ENCODE measurements around the gene CUBN. TPM values are rescaled to one million over a fixed set of nuclear protein-coding genes. Genes with fewer than 3 reads are reported as not detected.

Gene CUBN
- total RNA-seq, 4 donors from 2014 or later = 0.27 to 3.6 (median 0.96) TPM

- ATAC-seq (no peak), DNase-seq (no peak)
- H3K4me3 ChIP-seq = no peak overlapping the region
- H3K27me3 ChIP-seq = no peaks in the 10 kb centered on the region
- no peak overlapping the region for H3K27ac ChIP-seq
- H3K36me3 ChIP-seq = no peaks in the 10 kb centered on the region
- no peaks in the 10 kb centered on the region for H3K9me3 ChIP-seq
- no peaks in the 10 kb centered on the region for H3K4me1 ChIP-seq
- intact Hi-C loops (cut with DNase I; ENCODE audit: low total_unique reads) (no loop called here), in situ Hi-C loops (cut with MboI; ENCODE audit: low sequenced_read_pairs in 4 of 4) (no loop called here)
- no peak for TF ChIP-seq CTCF (IDR thresholded peaks at IDR 0.05 in 4 of 5, conservative IDR thresholded peaks at IDR 0.05 in 1 of 5)
- TF ChIP-seq POLR2A (IDR thresholded peaks at IDR 0.05) = no peak
Measured at GRCh38 chr10:17153321-17153720, 23.7 kb upstream of the CUBN start.

- TF ChIP-seq CTCF (IDR thresholded peaks at IDR 0.05 in 4 of 5, conservative IDR thresholded peaks at IDR 0.05 in 1 of 5) = no peak
- TF ChIP-seq POLR2A (IDR thresholded peaks at IDR 0.05) = no peak
- H3K27me3 ChIP-seq = no peaks in the 10 kb centered on the region
- intact Hi-C loops (cut with DNase I; ENCODE audit: low total_unique reads) = no loop called here
- H3K36me3 ChIP-seq = no peaks in the 10 kb centered on the region
- DNase-seq (no peak), ATAC-seq (no peak)
- in situ Hi-C loops (cut with MboI; ENCODE audit: low sequenced_read_pairs in 4 of 4) = no loop called here
- H3K9me3 ChIP-seq = no peaks in the 10 kb centered on the region
- no peak overlapping the region for H3K27ac ChIP-seq
- no peak overlapping the region for H3K4me3 ChIP-seq
- H3K4me1 ChIP-seq = no peaks in the 10 kb centered on the region
Measured at GRCh38 chr10:17151716-17152115, 22.1 kb upstream of the CUBN start.

GRCh38 chr10:17147884-17148489 lies 18.4 kb upstream of the CUBN start:
- H3K36me3 ChIP-seq = no peaks in the 10 kb centered on the region
- ATAC-seq (no peak), DNase-seq (no peak)
- intact Hi-C loops (cut with DNase I; ENCODE audit: low total_unique reads) (no loop called here), in situ Hi-C loops (cut with MboI; ENCODE audit: low sequenced_read_pairs in 4 of 4) (no loop called here)
- no peaks in the 10 kb centered on the region for H3K27me3 ChIP-seq
- H3K27ac ChIP-seq = no peak overlapping the region
- TF ChIP-seq POLR2A (IDR thresholded peaks at IDR 0.05) (no peak), CTCF (IDR thresholded peaks at IDR 0.05 in 4 of 5, conservative IDR thresholded peaks at IDR 0.05 in 1 of 5) (no peak)
- H3K9me3 ChIP-seq = no peaks in the 10 kb centered on the region
- H3K4me1 ChIP-seq = no peaks in the 10 kb centered on the region
- H3K4me3 ChIP-seq = no peak overlapping the region

GRCh38 chr10:17146892-17147291 lies 17.3 kb upstream of the CUBN start:
- intact Hi-C loops (cut with DNase I; ENCODE audit: low total_unique reads) (no loop called here), in situ Hi-C loops (cut with MboI; ENCODE audit: low sequenced_read_pairs in 4 of 4) (no loop called here)
- Histone ChIP-seq H3K36me3 (no peaks in the 10 kb centered on the region), H3K4me1 (no peaks in the 10 kb centered on the region), H3K27ac (no peak overlapping the region), H3K9me3 (no peaks in the 10 kb centered on the region), H3K27me3 (no peaks in the 10 kb centered on the region), H3K4me3 (no peak overlapping the region)
- DNase-seq = no peak
- no peak for ATAC-seq
- TF ChIP-seq CTCF (IDR thresholded peaks at IDR 0.05 in 4 of 5, conservative IDR thresholded peaks at IDR 0.05 in 1 of 5) = no peak
- no peak for TF ChIP-seq POLR2A (IDR thresholded peaks at IDR 0.05)

GRCh38 chr10:17145239-17145638 lies 15.6 kb upstream of the CUBN start:
- intact Hi-C loops (cut with DNase I; ENCODE audit: low total_unique reads) = no loop called here
- no peak overlapping the region for H3K4me3 ChIP-seq
- TF ChIP-seq CTCF (IDR thresholded peaks at IDR 0.05 in 4 of 5, conservative IDR thresholded peaks at IDR 0.05 in 1 of 5) (no peak), POLR2A (IDR thresholded peaks at IDR 0.05) (no peak)
- H3K27me3 ChIP-seq = no peaks in the 10 kb centered on the region
- no peak for ATAC-seq
- no peaks in the 10 kb centered on the region for H3K36me3 ChIP-seq
- in situ Hi-C loops (cut with MboI; ENCODE audit: low sequenced_read_pairs in 4 of 4) = no loop called here
- H3K27ac ChIP-seq = no peak overlapping the region
- no peak for DNase-seq
- no peaks in the 10 kb centered on the region for H3K9me3 ChIP-seq
- no peaks in the 10 kb centered on the region for H3K4me1 ChIP-seq

All from gastrocnemius medialis (tissue), 4 donors.